GM19351 (cell line): ENCODE measurements around the gene MLYCD.

Source experiments
- ATAC-seq: cut with Tn5 transposase; IDR thresholded peaks from one replicate; pipeline ENCODE4 v1.9.1; 2021; ENCODE audit warnings: mild to moderate bottlenecking, moderate library complexity; ENCODE audit not compliant: unreplicated experiment

The MLYCD gene

DNA sequence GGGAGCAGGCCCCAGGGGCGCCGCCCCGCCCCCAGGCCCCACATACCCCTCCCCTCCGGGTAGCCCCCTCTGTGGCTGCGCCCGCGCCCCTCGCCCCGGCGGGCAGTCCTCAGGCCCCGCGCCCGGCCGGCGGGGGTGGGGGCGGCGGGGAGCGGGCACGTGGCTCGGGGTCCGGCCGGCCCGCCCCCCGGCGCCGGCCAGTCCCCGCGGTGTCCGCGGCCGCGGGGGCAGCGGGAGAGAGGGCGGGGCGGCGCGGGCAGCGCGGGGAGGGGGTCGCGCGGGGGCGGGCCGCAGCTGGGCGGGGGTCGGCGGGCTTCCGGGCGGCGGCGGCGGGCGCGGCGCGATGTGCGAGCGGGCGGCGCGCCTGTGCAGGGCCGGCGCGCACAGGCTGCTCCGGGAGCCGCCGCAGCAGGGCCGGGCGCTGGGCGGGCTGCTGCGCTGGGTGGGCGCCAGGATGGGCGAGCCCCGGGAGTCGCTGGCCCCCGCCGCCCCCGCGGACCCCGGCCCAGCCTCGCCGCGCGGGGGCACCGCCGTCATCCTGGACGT lies 69.5 kb downstream of the MLYCD start:
- no peak for ATAC-seq

DNA sequence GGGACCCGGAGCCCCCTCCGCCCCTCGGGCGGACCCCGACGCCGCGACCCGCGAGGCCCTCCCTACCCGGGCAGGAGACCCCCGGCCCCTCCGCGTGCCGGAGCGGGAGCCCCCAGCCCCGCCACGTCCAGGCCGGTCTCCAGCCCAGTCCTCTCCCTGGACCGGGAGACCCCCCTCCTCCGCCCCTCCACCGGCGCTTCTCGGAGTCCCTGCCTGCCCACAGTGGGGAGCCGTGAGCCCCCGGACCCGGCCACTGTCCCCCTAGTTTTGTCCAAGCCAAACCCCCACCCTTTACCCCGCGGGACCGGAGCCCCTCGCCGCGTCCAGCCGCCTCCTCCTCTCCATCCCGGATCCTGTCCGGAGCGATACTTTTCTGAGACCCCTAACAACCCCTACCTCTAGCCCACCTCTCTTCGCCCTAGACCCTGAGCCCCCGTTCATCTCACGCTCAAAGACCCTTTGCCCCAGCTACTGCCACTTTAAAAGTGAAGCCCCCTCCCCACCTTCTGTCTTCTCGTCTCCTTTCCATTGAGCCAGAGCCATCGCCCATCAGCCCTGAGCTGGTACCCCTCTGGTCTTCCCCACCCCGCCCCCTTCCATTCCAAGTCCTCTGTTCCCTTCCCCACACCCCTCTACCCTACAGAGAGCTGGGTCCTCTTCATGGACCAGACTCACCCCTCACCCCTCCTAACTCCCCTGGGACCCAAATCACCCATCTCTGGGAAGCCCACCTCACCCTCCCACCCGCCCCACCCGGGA lies 70.2 kb downstream of the MLYCD start:
- no peak for ATAC-seq

DNA sequence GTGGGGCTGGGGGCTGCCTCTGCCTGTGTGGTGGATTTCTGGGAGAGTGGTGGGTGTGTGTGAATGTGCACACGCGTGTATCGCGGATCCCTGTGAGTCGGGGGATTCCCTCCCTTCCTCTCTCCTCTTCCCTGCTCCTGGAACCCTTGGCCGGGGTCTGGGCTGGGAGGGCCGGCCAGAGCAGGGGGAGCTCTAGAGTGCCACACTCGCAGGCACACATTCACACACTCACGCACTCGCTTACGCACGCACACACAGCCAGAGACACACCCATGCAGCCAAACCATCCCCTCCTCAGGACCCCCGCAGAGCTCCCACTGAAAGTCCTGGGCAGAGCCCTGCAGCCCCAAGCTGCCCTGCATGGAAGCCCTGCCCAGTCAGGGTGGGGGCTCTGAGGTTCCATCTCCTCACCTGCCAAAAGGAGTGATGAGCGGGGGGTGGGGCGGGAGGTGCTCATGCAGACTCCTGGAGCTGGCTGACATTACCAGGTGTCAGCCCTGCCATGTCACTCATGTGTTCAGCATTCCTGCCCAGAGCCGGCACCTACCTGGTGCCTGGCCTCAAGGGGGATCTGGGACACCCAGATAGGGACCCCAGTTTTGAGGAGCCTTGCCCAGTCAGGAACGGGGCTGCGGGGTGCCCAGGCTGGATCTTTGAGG lies 71.0 kb downstream of the MLYCD start:
- no peak for ATAC-seq

DNA sequence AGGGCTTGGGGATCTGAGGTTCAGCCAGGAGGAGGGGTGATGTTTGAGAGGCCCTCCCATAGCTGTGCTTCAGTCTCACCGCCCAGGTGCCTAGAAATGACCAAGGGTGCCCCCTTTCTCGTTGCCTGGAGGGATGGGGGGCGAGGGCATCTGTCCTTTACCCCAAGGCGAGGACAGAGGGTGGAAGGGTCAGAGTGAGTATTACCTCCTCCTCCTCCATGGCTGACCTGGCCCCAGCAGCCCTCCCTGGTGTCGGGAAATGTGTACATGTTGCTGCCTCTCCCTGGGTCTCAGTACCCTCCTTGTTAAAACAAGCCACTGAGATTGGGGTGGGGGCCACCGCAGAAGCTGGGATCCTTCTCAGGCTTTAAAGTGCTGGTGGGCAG lies 71.5 kb downstream of the MLYCD start:
- ATAC-seq, result no peak

DNA sequence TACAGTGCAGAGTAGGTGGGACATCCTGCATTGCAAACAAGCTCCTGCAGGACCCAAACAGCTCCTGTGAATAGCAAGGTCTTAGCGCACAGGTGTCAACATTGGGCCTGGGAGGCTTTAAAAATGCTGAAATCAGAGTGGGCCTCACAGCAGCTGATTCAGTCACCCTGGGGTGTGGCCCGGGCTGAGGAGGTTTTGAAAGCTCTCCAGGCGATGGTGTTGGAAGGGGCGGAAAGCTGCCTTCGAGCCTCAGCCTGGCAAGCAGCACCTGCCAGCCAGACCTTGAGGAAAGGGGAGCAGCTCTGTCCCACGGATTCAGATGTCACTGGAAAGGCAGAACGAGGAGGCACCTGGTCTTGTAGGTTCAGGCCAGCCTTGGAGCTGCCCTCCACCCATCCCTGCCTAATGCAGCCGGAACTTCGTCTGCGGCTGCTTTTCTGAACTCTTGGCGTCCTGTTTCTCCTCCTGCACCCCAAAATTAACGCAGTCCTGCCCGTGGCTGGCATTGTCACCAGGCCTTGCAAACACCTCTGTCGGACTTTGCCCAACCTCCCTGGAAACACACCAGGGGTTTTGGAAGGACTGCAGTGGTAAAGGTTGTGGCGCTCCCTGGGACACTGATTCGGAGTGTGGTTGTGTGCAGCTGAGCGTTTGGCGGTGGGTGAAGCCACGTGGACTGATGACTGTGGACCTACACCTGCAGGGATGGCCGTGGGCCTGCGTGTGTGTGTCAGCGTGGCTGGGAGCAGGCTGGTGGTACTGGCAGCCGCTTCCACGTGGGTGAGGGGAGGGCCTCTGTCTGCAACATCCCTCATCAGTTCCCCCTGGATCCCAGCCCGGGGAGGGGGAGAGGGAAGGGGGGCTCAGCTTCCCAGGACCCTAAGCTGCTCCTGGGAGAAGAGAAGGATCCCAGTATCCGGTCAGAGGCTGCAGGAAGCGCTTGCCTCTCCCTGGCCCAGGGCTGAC lies 72.5 kb downstream of the MLYCD start:
- no peak for ATAC-seq

DNA sequence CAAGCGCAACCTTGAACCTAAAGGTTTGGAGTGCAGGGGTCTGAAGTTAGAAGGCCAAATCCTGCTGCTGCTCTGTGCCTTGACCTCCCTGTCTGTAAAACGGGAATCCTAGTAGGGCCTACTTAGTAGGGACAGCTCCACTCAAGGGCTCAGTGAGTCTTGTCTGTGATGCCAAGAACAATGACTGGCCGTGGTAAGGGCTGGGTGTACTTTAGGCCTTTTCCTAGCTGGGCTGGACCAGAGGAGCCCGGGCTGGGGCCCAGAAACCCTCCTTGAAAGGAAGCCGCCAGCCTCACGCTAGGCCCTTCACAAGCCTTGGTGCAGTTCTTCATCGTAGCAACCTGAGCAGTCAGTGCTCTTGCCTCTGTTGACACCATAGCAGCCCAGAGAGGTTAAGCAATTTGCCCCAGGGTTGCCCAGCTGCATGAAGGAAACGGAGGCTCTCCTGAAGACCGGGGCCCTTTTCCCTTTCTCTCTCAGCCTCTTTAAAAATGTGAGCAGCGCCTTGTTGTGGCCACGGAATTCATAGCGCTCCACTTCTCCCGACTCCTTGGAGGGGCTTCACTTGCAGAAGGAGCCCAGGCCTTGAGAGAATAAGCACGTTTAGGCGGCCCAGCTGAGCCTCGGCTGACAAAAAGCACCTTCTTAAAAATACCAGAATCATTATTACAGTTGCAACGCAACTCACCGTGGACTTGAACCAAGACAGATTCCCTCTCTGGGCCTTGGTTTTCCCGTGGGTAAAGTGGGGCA lies 73.5 kb downstream of the MLYCD start:
- no peak for ATAC-seq

DNA sequence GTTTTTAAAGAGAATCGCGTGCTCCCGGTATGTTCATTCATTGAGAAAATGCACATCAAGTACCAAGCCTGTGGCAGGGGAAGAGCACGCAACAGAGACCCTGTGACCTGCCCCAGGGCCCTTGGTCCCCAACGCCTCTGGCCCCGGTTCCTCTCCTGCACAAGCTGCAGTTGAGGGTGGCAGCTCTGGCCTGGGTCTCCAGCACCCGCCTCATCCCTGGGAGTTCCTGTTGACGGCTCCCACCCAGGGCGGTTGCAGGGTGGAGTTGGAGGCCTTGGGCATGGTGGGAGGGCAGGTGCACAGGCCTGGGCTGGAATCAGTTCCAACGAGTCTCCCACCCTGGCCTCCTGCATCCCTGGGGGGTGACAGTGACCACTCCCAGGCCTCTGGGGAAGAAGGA lies 74.2 kb downstream of the MLYCD start:
- no peak for ATAC-seq

DNA sequence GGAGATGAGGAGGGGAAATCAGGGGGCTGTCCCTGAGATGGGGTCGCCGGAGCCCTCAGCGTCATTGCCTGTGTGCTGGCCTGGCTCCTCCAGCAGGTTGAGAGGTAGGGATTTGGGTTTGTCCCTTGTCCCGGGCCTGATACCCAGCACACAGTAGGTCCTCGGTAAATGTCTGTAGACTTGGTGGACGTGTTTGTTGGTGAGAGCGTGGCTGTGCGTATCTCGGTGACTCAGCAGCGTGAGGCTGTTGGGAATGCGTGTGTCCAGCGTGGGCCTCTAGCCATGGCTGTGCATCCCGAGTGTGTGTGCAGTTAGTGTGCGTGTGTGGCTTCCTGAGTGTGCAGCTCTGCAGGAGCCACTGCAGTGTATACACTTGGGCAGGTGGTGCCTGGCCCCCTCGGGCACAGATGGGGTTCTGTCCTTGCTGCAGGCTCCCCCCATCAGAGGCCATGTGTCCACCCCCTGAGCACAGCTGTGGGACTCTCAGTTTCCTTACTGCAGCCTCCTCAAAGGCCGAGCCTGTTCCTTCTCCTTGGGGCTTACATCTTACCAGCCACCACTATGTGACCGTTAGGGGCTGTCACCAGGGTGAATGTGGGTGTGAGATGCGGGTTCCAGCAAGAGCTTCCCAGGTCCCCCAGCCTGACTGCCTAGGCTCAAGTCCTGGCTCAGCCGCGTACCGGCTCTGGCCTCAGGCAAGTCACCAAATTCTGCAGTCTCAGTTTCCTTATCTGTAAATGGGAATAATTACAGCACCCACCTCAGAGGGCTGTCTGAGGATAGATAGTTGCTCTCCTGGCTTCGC lies 74.9 kb downstream of the MLYCD start:
- no peak for ATAC-seq

DNA sequence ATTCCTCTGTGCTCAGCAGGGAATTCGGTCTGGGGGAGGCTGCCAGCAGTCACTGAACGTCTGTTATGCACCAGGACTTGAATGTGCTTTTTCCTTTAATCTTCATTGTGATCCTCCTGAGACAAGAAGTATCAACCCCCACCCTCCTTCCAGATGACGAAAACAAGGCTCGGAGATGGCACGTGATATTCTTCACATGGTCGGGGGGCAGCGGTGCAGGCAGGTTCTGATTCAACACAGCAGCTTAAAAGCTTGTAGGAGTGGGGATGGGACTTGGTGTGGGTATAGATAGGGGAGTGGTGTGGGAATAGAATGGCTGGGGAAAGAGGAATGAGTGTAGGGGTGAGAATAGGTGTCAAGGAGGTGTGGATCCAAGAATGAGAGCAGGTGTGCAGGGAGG lies 75.6 kb downstream of the MLYCD start:
- ATAC-seq, result no peak

DNA sequence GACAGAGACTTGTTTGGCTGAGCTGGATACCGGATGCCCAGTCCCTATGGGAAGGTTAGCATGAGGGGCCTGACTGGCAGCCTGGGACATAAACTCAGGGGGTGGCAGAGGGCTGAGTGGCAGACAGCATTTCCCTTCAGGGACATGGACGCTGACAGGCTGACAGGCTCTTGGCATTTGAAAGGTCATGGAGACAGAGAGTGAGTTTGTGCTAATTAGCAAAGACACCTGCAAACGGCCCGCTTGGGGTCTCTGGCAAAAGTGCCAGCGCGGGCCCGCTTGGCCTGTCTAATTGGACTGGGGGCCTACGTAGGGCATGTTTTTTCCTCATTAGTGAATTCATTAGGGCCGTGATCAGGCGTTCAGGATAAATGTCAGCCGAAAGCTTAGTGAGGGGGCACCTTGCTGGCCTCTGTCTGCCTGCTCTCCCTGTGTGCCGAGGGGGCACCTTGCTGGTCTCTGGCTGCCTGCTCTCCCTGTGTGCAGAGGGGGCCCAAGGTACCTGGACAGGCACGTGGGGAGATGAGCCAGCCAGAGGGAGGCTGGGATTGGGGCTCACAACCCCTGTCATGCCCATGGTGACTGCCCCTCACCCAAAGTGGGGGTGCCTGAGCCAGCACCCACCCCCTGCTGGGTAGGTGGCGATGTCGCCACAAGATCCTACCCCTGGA lies 76.8 kb downstream of the MLYCD start:
- no peak for ATAC-seq
